GM18507 (cell line): ENCODE data around the gene TACC2.

ENCODE experiments used
- DNase-seq: peaks from one replicate; pipeline ENCODE4 v3.0.0; 2011; ENCODE audit warnings: low read depth; ENCODE audit not compliant: insufficient read length; ENCODE audit errors: extremely low spot score
- FAIRE-seq: peaks from 2 replicates; lab custom pipeline; 2011; peaks lifted over from hg19 to GRCh38; lab: Jason Lieb, UNC

The TACC2 gene

GRCh38 chr10:122293961-122294380 lies 305.0 kb downstream of the TACC2 start:
- DNase-seq: no peak
- FAIRE-seq: no peak

- FAIRE-seq: no peak
- DNase-seq: no peak
Observed at GRCh38 chr10:122294511-122295450, 305.8 kb downstream of the TACC2 start.

GRCh38 chr10:122295451-122295809 lies 306.5 kb downstream of the TACC2 start:
- DNase-seq: no peak
- no peak for FAIRE-seq

- DNase-seq (no peak), FAIRE-seq (no peak)
Observed at GRCh38 chr10:122296363-122297120, 307.6 kb downstream of the TACC2 start.

GRCh38 chr10:122297583-122297982 lies 308.6 kb downstream of the TACC2 start:
- no peak for DNase-seq
- no peak for FAIRE-seq

GRCh38 chr10:122298206-122298597 lies 309.2 kb downstream of the TACC2 start:
- FAIRE-seq: no peak
- no peak for DNase-seq

- DNase-seq (peak; percentile 57), FAIRE-seq (peak; percentile 75)
Observed at GRCh38 chr10:122298598-122299301, 309.8 kb downstream of the TACC2 start.

- FAIRE-seq: no peak
- DNase-seq: no peak
Observed at GRCh38 chr10:122299423-122300075, 310.6 kb downstream of the TACC2 start.

GRCh38 chr10:122301055-122301810 lies 312.3 kb downstream of the TACC2 start:
- DNase-seq (no peak), FAIRE-seq (no peak)

- no peak for DNase-seq
- no peak for FAIRE-seq
Observed at GRCh38 chr10:122301811-122302115, 312.8 kb downstream of the TACC2 start.

- FAIRE-seq (no peak), DNase-seq (no peak)
Observed at GRCh38 chr10:122302315-122302714, 313.4 kb downstream of the TACC2 start.

GRCh38 chr10:122303271-122304053 lies 314.5 kb downstream of the TACC2 start:
- FAIRE-seq: no peak
- DNase-seq: no peak
